ELF-1 (cell line): Measurements from ENCODE around the gene TTC8.
"Not testable (repeated sequence)": the region's sequence is repeated elsewhere in the genome, so short reads cannot be mapped to it uniquely, and the experiment has no call there.

Experiments
- DNase-seq: peaks from one replicate; pipeline ENCODE4 v3.0.0-alpha.2; 2016; ENCODE audit warnings: low read depth, low spot score

The TTC8 gene

DNA sequence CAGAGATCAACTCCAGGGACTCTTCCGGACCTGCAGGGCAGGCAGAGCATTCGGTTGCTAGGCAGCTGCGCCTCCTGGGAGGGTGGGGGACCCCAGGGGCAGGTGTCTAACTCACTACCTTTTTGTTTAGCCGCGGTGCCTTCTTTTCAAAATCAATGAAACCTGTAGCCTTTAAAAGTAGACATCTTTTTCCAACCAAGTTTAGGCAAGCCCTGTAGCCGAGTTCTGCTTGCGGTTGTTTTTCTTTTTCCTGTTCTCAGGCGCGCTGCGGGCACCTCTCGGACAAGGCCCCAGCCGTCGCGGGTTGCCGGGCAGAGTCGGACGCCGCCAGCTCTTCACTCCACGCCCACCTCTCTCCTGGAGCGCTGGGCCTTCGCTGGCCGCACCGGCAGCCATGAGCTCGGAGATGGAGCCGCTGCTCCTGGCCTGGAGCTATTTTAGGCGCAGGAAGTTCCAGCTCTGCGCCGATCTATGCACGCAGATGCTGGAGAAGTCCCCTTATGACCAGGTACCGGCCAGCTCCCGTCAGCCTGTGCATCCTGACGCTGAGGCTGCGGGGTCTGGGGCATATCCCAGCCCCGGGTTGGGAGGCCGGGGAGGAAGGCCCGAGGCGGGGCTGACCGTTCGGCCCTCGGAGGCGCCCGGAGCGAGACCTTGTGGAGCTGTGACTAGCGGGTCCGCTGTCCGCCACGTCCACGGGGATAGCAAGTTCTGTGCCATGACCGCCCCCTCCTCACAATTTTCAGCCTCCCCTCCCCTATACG lies at the start of gene TTC8:
Gene TTC8, plus strand, starts transcription at position 338 of the 764 bp plus-strand sequence. Its CDS starts 57 bp downstream, at position 395.
- DNase-seq: peak; percentile 97

DNA sequence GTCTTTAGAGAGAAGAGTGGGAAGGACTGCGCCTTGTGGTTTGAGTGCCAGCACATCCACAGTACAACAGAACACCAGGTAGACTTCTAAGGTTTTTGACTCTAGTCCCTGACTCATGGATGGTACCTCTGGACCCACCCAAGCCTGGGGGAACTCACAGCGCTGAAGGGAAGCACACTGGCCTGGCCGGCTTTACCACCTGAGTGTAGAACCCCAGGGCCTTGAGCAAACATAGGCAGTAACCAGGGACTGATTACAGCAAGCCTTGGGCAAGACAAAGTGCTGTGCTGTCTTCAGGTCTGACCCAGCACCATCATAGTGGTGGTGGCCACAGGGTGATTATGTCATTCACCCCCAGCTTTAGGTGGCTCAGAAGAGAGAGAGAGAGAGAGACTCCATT lies 48.9 kb upstream of the TTC8 start:
- DNase-seq: no peak

DNA sequence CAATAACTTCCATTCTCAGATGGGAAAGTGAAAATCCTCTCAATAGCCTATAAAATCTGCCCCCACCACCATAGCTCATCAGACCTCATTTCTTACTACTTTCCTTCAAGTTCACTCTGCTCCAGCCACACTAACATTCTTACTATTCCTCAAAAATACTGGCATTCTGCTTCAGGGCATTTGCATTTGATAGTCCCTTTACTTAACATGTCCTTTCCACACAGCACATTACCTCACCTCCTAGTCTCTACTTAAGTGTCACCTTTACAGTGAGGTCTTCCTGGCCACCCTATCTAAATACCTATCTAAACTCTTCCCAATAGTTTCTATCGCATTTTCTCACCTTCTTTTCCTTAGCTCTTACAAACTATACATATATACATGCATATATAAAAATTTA lies 38.5 kb upstream of the TTC8 start:
- no peak for DNase-seq

DNA sequence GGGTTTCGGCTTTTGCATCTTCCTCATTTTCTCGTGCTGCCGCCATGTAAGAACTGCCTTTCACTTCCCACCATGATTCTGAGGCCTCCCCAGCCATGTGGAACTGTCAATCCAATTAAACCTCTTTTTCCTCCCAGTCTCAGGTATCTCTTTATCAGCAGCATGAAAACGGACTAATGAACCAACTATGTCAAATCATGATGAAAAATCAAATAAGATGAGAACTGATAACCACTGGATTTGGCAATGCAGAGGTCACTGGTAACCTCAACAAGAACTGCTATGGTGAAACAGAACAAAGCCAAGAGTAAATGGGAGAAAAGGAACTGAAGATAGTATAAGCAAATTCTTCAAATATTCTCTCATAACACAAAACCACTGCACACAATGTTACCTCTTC lies 37.7 kb upstream of the TTC8 start:
- no peak for DNase-seq

DNA sequence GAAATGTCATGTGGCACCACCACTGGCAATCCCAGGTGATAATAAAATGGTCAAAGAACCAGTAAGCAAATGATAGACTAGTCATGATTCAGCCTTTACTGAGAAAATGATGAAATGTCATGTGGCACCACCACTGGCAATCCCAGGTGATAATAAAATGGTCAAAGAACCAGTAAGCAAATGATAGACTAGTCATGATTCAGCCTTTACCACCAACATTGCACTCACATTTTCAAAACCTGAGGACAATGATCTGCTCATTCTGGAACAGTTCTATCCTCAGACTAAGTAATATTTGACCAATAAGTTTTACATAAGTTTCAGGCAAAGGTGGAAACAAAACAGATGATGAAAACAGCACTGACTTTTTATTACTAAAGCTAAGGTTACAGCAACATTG lies 34.9 kb upstream of the TTC8 start:
- not testable (repeated sequence) for DNase-seq

DNA sequence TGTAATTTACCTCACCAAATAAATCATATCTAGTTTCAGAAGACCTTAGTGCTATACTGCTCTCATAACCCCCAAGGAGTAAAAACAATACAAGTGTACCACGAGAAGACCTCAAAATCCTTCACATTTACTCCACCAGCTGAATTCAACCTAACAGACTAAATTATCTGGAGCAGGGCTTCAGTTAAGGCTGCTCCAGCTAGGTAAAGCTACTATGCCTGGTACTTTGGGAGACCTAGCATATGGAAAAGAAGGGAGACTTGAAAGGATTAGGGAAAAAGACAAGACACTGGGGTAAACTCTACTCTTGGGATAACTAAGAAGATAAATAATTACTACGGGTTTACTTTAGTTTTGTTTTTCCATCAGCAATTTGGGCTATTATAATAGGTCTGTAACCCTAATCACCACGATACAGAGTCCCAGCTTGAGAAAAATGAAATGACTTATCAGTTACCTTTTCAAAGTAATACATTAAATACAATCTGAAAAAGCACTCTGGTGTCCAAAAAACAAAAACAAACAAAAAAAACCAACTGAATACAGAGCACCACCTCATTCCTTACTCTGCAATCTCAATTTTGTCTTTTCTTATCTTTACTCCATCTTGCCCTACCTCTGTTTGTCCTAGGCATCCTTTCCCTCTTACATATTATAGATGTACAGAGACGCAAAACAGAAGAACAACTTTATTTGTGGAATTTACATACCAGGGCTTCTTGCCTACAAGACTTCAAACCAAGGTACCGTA lies 33.8 kb upstream of the TTC8 start:
- no peak for DNase-seq

DNA sequence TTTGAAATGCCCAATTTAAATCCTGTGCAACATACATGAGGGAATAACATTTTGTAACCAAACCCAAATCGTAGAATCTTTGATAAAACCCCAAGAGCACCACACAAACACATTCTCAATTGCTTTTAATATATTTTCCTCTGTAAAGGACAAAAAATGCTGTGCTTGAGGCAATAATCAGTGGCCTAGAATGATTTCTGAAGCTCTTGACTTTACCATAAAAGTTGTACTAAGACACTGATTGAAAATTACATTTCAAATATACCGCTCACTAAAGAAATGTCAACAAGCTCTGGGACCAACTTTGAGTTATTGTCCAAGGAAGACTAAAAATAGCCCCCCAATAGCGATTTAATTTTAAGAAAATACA lies 33.2 kb upstream of the TTC8 start:
- no peak for DNase-seq

DNA sequence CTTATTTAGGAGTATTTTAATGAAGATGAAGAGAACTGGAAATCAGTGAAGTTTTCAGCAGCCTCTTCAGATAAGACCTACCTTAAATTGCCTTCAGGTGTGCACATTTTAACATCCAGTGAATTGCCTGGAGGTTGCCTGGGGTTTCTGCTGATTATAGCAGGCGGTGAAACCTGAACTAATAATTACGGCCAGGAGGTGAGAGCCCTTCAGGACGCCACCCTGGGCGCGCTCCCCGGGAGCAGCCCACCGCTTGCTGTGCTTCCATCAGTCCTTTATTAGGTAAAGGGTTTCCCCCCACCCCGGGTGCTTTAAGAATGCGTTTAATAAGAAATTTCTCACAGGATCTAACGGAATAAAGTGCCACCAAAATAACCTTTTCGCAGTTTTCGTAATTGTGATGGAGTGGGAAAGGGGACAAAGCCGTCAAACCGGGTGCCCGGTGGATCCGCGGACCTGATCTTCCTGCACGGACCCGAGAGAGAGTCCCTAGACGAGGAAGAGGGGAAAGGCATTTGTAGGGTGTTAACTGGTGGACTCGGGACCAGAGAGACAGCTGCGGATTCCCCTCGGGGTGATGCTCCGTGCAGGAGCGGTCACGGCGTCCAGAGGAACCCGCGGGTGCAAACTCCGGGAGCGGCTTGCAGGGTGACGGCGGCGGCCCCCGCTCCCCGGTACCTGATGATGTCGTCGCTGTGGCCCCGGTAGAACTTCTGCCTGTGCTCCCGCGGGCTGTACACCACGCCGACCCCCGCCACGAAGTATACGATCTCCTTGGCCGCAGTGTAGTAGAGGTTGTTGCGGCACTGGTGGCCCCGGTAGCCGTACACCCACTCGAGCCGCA lies 32.6 kb upstream of the TTC8 start:
- peak; percentile 27 for DNase-seq

DNA sequence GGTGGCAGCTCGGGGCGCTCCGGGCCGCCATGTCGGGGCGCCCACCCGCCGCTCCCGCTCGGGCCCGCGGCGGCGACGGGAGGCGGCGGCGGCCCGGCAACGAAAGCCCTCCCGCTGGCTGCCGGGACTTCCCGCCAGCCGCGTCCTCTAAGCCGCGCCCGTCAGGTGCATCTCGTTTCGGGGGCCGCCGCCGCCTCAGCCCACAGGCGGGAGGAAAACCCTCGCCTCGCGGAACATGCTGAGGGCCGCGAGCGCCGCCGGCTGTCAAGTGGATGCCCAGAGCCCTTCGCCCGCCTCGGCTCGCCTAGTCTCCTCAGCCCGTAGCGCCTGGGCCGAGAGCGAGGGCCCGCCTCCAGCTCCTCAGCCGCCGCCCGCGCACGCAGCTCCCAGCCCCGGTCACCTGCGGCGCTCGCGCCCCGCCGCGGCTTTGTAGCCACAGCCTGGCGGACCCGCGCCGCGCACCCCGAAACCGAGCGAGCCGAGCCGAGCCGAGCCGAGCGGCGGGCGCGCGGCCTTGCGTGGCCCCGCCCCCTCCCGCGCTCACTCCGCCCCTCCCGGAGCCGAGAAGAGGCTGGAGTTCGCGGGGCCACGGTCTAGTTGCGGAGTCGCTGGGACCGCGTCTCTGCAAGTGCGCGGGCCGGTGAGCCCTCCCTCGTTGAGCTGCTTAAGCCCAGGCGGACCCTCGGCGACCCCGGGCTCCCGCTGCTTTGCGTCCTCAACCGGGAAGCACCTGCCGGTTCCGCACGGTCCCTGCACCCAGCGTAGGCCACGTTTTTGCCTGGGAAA lies 31.8 kb upstream of the TTC8 start, which contains the start of gene EML5:
Gene EML5, minus strand, starts transcription at position 481 of the 786 bp plus-strand sequence. Its CDS starts 450 bp downstream, at position 31.
- DNase-seq: peak; percentile 68

DNA sequence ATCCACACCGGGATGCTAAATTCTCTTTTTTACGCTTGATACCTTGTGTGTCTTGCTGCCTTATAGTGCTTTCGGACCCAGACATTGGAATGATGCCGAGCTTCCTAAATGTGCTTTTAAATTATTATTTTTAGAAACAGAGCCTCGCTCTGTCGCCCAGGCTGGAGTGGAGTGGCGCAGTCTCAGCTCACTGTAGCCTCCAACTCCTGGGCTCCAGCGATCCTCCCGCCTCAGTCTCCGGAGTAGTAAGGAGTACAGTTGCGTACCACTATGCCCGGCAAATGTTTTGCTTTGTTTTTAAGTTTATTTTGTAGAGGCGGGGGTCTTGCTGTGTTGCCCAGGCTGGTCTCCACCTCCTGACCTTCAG lies 31.2 kb upstream of the TTC8 start:
- DNase-seq: no peak

DNA sequence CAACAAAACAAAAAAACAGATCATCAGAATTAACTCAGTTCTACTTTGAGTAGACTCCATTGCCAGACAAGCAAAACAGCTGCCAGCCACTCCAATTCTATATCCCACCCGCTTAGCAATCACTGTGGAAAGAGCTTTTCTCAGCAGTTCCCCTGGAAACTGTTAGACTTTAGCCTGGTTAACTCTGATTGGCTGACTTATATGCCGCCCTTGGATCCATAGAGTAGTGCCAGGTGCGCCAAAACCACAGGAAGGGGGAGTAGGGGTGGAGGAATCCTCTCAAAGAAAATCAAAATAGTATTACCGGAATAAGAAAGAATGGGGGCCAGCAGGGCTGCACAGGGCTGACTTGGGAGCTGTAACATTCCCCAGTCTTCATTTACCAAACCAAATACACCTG lies 26.3 kb upstream of the TTC8 start:
- no peak for DNase-seq

DNA sequence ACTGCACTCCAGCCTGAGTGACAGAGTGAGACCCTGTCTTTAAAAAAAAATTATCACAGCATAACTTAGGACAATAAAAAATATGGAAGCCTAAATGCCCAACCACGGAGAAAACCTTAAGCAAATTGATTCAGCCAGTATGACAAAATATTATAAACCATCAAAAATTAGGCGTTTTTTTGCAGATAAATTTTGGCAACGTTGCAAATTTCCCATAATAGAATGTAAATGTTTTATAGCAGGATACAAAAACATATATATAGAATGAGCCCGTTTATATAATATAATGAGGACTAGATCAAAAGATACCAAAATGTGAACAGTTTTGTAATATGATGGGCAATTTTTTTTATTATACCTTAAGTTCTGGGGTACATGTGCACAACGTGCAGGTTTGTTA lies 24.9 kb upstream of the TTC8 start:
- no peak for DNase-seq

DNA sequence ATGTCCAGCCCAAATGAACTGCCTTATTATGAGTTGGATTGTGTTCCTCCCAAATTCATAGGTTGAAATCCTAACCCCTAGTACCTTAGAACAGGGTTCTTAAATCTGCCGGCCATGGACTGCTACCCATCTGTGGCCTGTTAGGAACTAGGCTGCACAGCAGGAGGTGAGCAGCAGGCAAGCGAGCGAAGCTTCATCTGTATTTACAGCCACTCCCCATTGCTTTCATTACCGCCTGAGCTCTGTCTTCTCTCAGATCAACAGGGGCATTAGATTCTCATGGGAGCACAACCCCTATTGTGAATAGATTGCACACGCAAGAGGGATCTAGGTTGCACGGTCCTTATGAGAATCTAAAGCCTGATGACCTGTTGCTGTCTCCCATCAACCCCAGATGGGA lies 21.9 kb upstream of the TTC8 start:
- DNase-seq: no peak

DNA sequence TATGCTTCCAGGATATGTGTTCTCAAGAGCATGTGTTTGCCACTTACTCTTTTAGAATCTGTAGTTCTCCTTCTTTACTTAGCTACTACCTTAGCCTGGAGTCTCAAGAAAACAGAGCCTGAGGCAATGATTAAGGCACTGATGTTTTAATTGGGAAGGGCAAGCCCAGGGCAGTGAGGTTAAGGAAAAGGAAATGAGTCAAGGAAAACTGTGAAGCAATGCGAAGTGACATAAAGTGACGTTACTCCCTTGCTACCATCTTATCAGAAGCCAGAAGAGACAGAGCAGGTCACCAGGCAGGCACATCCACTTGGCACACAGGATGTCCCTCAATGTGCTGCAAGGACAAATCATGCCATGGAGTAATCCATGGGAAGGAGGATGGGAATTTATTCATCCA lies 20.4 kb upstream of the TTC8 start:
- no peak for DNase-seq

DNA sequence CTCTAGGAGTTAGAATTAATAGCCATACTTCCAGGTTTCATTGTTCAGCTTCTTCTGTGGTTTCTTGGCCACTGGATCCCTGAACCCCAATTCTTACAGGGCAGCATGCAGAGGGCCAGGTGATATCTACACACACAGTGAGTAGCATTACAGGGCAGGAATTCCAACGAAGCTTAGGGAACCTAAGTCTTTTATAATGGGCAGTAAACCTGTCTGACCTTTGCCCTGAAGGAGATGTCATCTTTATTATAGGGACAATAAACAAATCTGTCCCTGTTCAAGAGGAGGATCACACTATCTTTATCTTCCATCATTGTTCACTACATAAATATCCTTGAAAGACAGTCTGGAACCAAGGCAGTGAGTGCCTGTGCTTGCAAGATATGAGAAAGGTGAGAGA lies 20.0 kb upstream of the TTC8 start:
- no peak for DNase-seq

DNA sequence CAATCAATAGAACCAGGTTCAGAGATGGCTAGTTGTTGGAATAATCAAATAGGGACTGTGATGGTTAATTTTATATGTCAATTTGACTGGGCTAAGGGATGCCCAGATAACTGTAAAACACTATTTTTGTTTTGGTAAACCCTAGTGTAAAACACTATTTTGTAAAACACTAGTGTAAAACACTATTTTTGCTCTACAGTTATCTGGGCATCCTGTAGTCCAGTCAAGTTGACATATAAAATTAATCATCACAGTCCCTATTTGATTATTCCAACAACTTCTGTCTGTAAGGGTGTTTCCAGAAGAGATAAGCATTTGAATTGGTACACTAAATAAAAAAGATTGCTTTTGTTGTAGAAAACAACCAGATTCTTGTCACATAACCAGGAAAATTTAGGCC lies 16.1 kb upstream of the TTC8 start:
- DNase-seq: no peak

DNA sequence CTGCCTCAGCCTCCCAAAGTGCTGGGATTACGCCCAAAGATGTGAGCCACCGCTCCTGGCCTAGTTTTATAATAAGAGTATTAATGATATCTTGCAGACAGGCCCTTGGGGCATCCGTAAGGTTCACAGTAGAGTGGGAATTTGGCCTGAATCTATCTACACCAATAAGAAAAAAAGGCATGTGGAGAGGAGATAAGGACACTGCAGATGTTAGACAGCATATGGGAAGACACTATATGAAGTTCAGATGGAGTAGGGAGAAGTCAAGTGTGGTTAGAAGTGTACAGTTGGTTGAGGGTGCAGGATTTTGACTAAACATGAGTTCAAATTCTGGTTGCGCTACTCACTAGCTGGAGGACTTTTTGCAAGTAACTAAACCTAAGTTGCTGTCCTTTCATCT lies 8.5 kb upstream of the TTC8 start:
- DNase-seq: no peak

DNA sequence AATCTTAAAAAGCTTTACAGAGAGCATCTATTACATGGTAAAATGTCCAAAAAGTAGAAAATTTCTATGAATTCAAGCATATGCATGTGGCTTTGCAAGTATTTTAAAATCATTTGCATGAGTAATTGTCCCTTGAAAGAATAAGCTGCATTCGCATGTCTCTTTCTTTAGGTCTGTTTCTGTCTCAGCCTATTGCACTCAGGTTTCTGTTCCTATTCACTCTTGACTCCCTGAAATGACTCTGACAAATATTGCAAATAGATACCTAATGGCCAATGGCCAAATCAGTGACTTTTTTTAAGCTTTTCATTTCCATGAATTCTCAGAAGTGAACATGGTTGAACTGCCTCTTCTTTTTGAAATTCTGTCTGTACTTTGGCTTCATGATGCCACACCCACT lies 6.4 kb upstream of the TTC8 start:
- DNase-seq: no peak

DNA sequence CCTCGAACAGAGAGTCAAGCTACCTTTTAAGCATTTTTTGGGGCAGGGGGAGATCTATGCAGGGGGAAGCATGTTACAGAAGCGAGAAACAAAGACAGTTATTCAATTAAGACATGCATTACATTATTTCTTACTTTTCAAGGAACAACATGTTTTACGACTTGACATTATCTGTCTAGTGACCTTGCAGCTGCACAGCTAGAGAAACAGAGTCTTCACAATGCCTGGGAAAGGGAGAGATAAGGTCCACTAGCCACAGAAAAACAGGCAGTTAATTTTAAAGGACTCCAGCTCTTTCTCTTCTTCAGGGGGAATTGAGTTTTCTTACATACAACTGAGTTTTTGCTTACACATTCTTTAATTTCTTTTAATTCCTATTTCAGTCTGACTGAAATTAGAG lies 4.8 kb upstream of the TTC8 start:
- not testable (repeated sequence) for DNase-seq

DNA sequence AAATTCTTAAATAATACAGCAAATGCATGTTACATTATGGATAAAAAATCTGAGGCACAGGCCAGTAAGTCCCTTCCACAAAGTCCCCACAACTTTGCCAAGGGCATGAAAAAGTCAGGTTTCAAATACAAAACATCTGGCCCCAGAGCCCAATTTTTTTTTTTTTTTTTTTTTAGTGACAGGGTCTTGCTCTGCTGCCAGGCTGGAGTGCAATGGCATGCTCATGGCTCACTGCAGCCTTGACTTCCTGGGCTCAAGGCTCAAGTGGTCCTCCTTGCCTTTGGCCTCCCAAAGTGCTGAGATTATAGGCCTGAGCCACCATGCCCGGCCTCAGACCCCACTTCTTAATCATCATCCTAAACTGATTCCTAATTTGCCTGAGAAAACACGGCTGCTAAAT lies 3.1 kb upstream of the TTC8 start:
- no peak for DNase-seq

DNA sequence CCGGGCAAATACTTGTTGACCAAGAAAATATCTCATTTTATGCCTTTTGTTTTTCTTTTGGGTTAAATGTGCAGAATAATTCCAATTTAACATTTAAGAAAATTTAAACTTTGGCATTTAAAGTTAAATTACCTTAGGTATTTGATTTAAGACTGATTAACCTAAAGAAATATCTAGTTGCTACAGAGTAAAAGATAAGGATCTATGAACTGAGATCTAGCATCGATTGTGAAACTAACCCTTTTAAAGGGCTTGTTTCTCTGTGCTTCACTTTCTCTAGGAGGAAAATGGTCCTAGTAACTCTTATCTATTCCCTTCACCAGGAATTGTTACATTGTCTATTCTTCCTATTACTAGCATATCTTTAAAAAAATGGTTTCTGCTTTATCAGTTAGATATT lies 2.6 kb upstream of the TTC8 start:
- no peak for DNase-seq

DNA sequence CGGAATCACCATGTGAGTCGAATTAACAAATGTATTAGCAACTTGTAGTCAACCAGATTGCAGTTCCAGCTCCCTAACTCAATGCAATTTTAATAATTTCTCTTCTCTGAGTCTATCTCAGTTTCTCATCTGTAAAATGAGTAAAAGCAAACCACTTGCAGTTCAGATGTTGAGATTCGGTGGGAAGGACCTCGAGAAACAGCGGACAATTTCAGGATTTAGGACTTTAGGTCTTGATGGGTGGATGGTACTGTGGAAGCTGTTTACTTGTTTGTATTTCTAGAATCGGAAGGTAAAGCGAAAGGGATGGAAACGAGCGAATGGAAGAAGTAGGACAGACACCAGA lies 510 bp upstream of the TTC8 start:
- DNase-seq: no peak
